Measurements from ENCODE around the gene GYG2. TPM values are rescaled to one million over a fixed set of nuclear protein-coding genes. Genes with fewer than 3 reads are reported as not detected.

Gene GYG2
- total and polyA plus RNA-seq, 8 donors = 1.5 to 15.3 (median 13.9) TPM

- intact Hi-C loops (cut with DNase I) = no loop called here
- DNase-seq (no peak), ATAC-seq (no peak)
- Histone ChIP-seq H3K36me3 (peaks cover 0 to 10% of the 10 kb centered on the region in 2 donors), H3K9me3 (no peaks in the 10 kb centered on the region), H3K27me3 (no peaks in the 10 kb centered on the region), H3K27ac (no peak overlapping the region), H3K4me3 (no peak overlapping the region), H3K4me1 (no peaks in the 10 kb centered on the region)
- no peak for TF ChIP-seq CTCF (IDR thresholded peaks at IDR 0.05)
Observed at GRCh38 chrX:2910109-2910508, 81.4 kb downstream of the GYG2 start.

GRCh38 chrX:2913118-2913517 lies 84.4 kb downstream of the GYG2 start:
- DNase-seq (no peak), ATAC-seq (no peak)
- TF ChIP-seq CTCF (IDR thresholded peaks at IDR 0.05) = no peak
- H3K9me3 ChIP-seq = no peaks in the 10 kb centered on the region
- no peaks in the 10 kb centered on the region for H3K4me1 ChIP-seq
- H3K4me3 ChIP-seq = no peak overlapping the region
- no peak overlapping the region for H3K27ac ChIP-seq
- H3K36me3 ChIP-seq = peaks cover 0 to 10% of the 10 kb centered on the region in 2 donors
- intact Hi-C loops (cut with DNase I) = no loop called here
- H3K27me3 ChIP-seq = no peaks in the 10 kb centered on the region

- no peak for DNase-seq
- H3K4me3 ChIP-seq = no peak overlapping the region
- H3K4me1 ChIP-seq = no peaks in the 10 kb centered on the region
- no peak overlapping the region for H3K27ac ChIP-seq
- no peaks in the 10 kb centered on the region for H3K9me3 ChIP-seq
- peaks cover 0 to 31% of the 10 kb centered on the region in 2 donors for H3K36me3 ChIP-seq
- no peak for ATAC-seq
- intact Hi-C loops (cut with DNase I) = no loop called here
- H3K27me3 ChIP-seq = no peaks in the 10 kb centered on the region
- no peak for TF ChIP-seq CTCF (IDR thresholded peaks at IDR 0.05)
Observed at GRCh38 chrX:2917767-2918166, 89.0 kb downstream of the GYG2 start.

GRCh38 chrX:2921193-2921592 lies 92.5 kb downstream of the GYG2 start:
- ATAC-seq = no peak
- intact Hi-C loops (cut with DNase I) = no loop called here
- DNase-seq = no peak
- no peaks in the 10 kb centered on the region for H3K9me3 ChIP-seq
- H3K4me3 ChIP-seq = no peak overlapping the region
- H3K4me1 ChIP-seq = no peaks in the 10 kb centered on the region
- no peak overlapping the region for H3K27ac ChIP-seq
- no peak for TF ChIP-seq CTCF (IDR thresholded peaks at IDR 0.05)
- H3K27me3 ChIP-seq = no peaks in the 10 kb centered on the region
- peaks cover 0 to 31% of the 10 kb centered on the region in 2 donors for H3K36me3 ChIP-seq

GRCh38 chrX:2921750-2922149 lies 93.0 kb downstream of the GYG2 start:
- Histone ChIP-seq H3K9me3 (no peaks in the 10 kb centered on the region), H3K27ac (no peak overlapping the region), H3K36me3 (peaks cover 0 to 31% of the 10 kb centered on the region in 2 donors), H3K27me3 (no peaks in the 10 kb centered on the region), H3K4me1 (no peaks in the 10 kb centered on the region), H3K4me3 (no peak overlapping the region)
- ATAC-seq (no peak), DNase-seq (no peak)
- intact Hi-C loops (cut with DNase I) = no loop called here
- no peak for TF ChIP-seq CTCF (IDR thresholded peaks at IDR 0.05)

Measured in left lung (tissue), 10 donors.